Measurements from ENCODE around the gene SUPT20HL1.

SUPT20HL1 gene

GRCh38 chrX:24405959-24406358 lies 45.5 kb downstream of the SUPT20HL1 start:
- DNase-seq: no peak
